ENCODE results near the gene BBS10.

GRCh38 chr12:76307083-76307482 is 41.1 kb downstream of the BBS10 start:
- TF ChIP-seq, protein P1, sequence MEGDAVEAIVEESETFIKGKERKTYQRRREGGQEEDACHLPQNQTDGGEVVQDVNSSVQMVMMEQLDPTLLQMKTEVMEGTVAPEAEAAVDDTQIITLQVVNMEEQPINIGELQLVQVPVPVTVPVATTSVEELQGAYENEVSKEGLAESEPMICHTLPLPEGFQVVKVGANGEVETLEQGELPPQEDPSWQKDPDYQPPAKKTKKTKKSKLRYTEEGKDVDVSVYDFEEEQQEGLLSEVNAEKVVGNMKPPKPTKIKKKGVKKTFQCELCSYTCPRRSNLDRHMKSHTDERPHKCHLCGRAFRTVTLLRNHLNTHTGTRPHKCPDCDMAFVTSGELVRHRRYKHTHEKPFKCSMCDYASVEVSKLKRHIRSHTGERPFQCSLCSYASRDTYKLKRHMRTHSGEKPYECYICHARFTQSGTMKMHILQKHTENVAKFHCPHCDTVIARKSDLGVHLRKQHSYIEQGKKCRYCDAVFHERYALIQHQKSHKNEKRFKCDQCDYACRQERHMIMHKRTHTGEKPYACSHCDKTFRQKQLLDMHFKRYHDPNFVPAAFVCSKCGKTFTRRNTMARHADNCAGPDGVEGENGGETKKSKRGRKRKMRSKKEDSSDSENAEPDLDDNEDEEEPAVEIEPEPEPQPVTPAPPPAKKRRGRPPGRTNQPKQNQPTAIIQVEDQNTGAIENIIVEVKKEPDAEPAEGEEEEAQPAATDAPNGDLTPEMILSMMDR (conservative IDR thresholded peaks at IDR 0.05): no peak
- TF ChIP-seq ZFX (IDR thresholded peaks at IDR 0.05): no peak

All from C4-2B (cell line).